Peyer's patch (tissue), 4 donors: Measurements from ENCODE around the gene UBXN7.
"Not testable (repeated sequence)": the region's sequence is repeated elsewhere in the genome, so short reads cannot be mapped to it uniquely, and the experiment has no call there.

Experiments
- POLR2A ChIP-seq, 2 donors: fragments of 450-650 bp; IDR thresholded peaks; one replicate each; pipeline ENCODE4 v1.5.1; 2017; ENCODE audit warnings: antibody characterized with exemption in 2 of 2, mild to moderate bottlenecking in 2 of 2, moderate library complexity in 2 of 2
- TF ChIP-seq, protein P1 (sequence below), 6 experiments: fragments of 450-650 bp in 4 of 6; fragments of 200-600 bp in 2 of 6; sonication (generic) in 1 of 6; IDR thresholded peaks; one replicate each; pipeline ENCODE4 v1.5.1; 2017 to 2019; ENCODE audit warnings: antibody characterized with exemption in 6 of 6, mild to moderate bottlenecking in 3 of 6, moderate library complexity in 1 of 6

DNA sequence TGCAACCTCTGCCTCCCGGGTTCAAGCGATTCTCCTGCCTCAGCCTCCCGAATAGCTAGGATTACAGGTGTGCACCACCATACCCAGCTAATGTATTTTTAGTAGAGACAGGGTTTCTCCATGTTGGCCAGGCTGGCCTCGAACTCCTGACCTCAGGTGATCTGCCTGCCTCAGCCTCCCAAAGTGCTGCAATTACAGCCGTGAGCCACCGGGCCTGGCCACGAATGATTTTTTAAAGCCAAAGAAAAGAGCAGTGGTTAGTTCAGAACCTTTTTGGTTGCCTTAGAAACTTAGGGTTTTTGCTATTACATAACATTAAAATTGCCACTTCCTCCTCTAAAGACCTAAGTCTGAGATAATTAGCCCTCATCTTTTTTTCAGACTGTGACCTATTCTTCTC lies 25.2 kb upstream of the UBXN7 start:
- TF ChIP-seq, protein P1, sequence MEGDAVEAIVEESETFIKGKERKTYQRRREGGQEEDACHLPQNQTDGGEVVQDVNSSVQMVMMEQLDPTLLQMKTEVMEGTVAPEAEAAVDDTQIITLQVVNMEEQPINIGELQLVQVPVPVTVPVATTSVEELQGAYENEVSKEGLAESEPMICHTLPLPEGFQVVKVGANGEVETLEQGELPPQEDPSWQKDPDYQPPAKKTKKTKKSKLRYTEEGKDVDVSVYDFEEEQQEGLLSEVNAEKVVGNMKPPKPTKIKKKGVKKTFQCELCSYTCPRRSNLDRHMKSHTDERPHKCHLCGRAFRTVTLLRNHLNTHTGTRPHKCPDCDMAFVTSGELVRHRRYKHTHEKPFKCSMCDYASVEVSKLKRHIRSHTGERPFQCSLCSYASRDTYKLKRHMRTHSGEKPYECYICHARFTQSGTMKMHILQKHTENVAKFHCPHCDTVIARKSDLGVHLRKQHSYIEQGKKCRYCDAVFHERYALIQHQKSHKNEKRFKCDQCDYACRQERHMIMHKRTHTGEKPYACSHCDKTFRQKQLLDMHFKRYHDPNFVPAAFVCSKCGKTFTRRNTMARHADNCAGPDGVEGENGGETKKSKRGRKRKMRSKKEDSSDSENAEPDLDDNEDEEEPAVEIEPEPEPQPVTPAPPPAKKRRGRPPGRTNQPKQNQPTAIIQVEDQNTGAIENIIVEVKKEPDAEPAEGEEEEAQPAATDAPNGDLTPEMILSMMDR (IDR thresholded peaks at IDR 0.05), result not testable (repeated sequence)
- not testable (repeated sequence) for TF ChIP-seq POLR2A (IDR thresholded peaks at IDR 0.05)
